Prostate gland (tissue), 2 donors: ENCODE results near the gene RABGAP1L. TPM values are rescaled to one million over a fixed set of nuclear protein-coding genes. Genes with fewer than 3 reads are reported as not detected.

Experiments used
- DNase-seq: peaks from one replicate; pipeline ENCODE4 v3.0.0-alpha.2; 2019; ENCODE audit warnings: low spot score
- H3K27ac ChIP-seq, 2 donors: fragments of 200-600 bp; sonication (generic); 2 replicates each; pipeline ENCODE4 v1.5.1; 2017 to 2019
- H3K27me3 ChIP-seq: fragments of 200-600 bp; sonication (generic); replicated peaks from 2 replicates; pipeline ENCODE4 v1.5.1; 2019; ENCODE audit not compliant: insufficient read depth
- H3K36me3 ChIP-seq, 2 donors: fragments of 200-600 bp; sonication (generic); 1 replicate in 1 of 2; 2 replicates in 1 of 2; pipeline versions ENCODE4 v1.5.1 to v1.8.1; 2017 to 2019
- H3K4me1 ChIP-seq: fragments of 200-600 bp; sonication (generic); replicated peaks from 2 replicates; pipeline ENCODE4 v1.5.1; 2019
- H3K4me3 ChIP-seq, 2 donors: fragments of 200-600 bp; sonication (generic); 2 replicates each; pipeline ENCODE4 v1.5.1; 2017 to 2019
- H3K9me3 ChIP-seq: fragments of 200-600 bp; sonication (generic); 2 replicates; pipeline ENCODE4 v1.5.1; 2017
- CTCF ChIP-seq, 4 experiments: fragments of 200-600 bp in 2 of 4; fragments of 450-650 bp in 2 of 4; sonication (generic) in 2 of 4; IDR thresholded peaks; 1 replicate in 3 of 4; 2 replicates in 1 of 4; pipeline ENCODE4 v1.5.1; 2016 to 2019; ENCODE audit warnings: antibody characterized with exemption in 4 of 4, mild to moderate bottlenecking in 2 of 4, moderate library complexity in 2 of 4
- POLR2A ChIP-seq: fragments of 450-650 bp; IDR thresholded peaks from one replicate; pipeline ENCODE4 v1.6.1; 2016; ENCODE audit warnings: antibody characterized with exemption, mild to moderate bottlenecking
- POLR2AphosphoS5 ChIP-seq: sonication (generic); formaldehyde crosslinking; IDR thresholded peaks from one replicate; pipeline ENCODE4 v1.6.1; 2017; ENCODE audit warnings: antibody characterized with exemption
- whole genome bisulfite sequencing: methylation state at CpG from one replicate; pipeline ENCODE4 v1.1.5; 2018; 5-methylcytosine and 5-hydroxymethylcytosine counted together
- intact Hi-C: fragments of 100-400 bp; cut with DNase I; formaldehyde crosslinking; loops from one replicate; pipeline ENCODE4 v1.14.2; 2022
- total RNA-seq, 2 donors: library from RNA; depleted of rRNA; stranded (reverse); fragments of >200 nt; gene quantifications; one replicate each; pipeline ENCODE4 v1.1.0, GENCODE V29; 2016

Gene RABGAP1L
- total RNA-seq, 2 donors from 2014 or later: 32.3 to 41.5 TPM

GRCh38 chr1:174189428-174190062, 30.2 kb downstream of the RABGAP1L start:
- Histone ChIP-seq H3K9me3 (no peaks in the 10 kb centered on the region), H3K4me1 (no peaks in the 10 kb centered on the region), H3K4me3 (no peak overlapping the region), H3K36me3 (no peaks in the 10 kb centered on the region), H3K27ac (no peak overlapping the region), H3K27me3 (no peaks in the 10 kb centered on the region)
- TF ChIP-seq CTCF (IDR thresholded peaks at IDR 0.05) (no peak), POLR2A (no peak)
- no peak for DNase-seq
- intact Hi-C loops: no loop called here
- whole genome bisulfite sequencing: 93% methylated on average over 4 of the region's 4 CpGs

GRCh38 chr1:174190691-174191199, 31.4 kb downstream of the RABGAP1L start:
- 59% methylated on average over 6 of the region's 6 CpGs for WGBS

GRCh38 chr1:174191349-174191862, 32.1 kb downstream of the RABGAP1L start:
- no peak overlapping the region for H3K27ac ChIP-seq
- WGBS: 44% methylated on average over 4 of the region's 4 CpGs

More at GRCh38 chr1:174190691-174191199, 31.4 kb downstream of the RABGAP1L start:
- no peak overlapping the region for H3K27ac ChIP-seq
- no peaks in the 10 kb centered on the region for H3K4me1 ChIP-seq
- TF ChIP-seq POLR2AphosphoS5 (no peak), CTCF (IDR thresholded peaks at IDR 0.05) (no peak), POLR2A (no peak)
- no peaks in the 10 kb centered on the region for H3K9me3 ChIP-seq
- no peak overlapping the region for H3K4me3 ChIP-seq
- no peak for DNase-seq
- no peaks in the 10 kb centered on the region for H3K27me3 ChIP-seq
- no peaks in the 10 kb centered on the region for H3K36me3 ChIP-seq
- intact Hi-C loops: no loop called here

GRCh38 chr1:174194461-174194860, 35.1 kb downstream of the RABGAP1L start:
- Histone ChIP-seq H3K27ac (no peak overlapping the region), H3K36me3 (no peaks in the 10 kb centered on the region), H3K4me3 (no peak overlapping the region), H3K27me3 (no peaks in the 10 kb centered on the region), H3K4me1 (no peaks in the 10 kb centered on the region), H3K9me3 (no peaks in the 10 kb centered on the region)
- TF ChIP-seq POLR2AphosphoS5: no peak
- no peak for TF ChIP-seq POLR2A
- no peak for TF ChIP-seq CTCF (IDR thresholded peaks at IDR 0.05)
- WGBS: 61% methylated on average over 6 of the region's 6 CpGs
- no peak for DNase-seq
- intact Hi-C loops: no loop called here

More at GRCh38 chr1:174191349-174191862, 32.1 kb downstream of the RABGAP1L start:
- intact Hi-C loops: no loop called here
- Histone ChIP-seq H3K4me3 (no peak overlapping the region), H3K9me3 (no peaks in the 10 kb centered on the region), H3K27me3 (no peaks in the 10 kb centered on the region), H3K4me1 (no peaks in the 10 kb centered on the region), H3K36me3 (no peaks in the 10 kb centered on the region)
- TF ChIP-seq POLR2A (no peak), CTCF (IDR thresholded peaks at IDR 0.05) (no peak), POLR2AphosphoS5 (no peak)
- DNase-seq: no peak

GRCh38 chr1:174197088-174197487, 37.8 kb downstream of the RABGAP1L start:
- no peaks in the 10 kb centered on the region for H3K4me1 ChIP-seq
- H3K36me3 ChIP-seq: no peaks in the 10 kb centered on the region
- H3K27ac ChIP-seq: no peak overlapping the region
- TF ChIP-seq CTCF (IDR thresholded peaks at IDR 0.05) (no peak), POLR2AphosphoS5 (no peak), POLR2A (no peak)
- 89% methylated on average over 2 of the region's 2 CpGs for whole genome bisulfite sequencing
- intact Hi-C loops: no loop called here
- no peaks in the 10 kb centered on the region for H3K27me3 ChIP-seq
- H3K4me3 ChIP-seq: no peak overlapping the region
- no peak for DNase-seq
- H3K9me3 ChIP-seq: no peaks in the 10 kb centered on the region
